ENCODE measurements around the gene S100B. TPM values are rescaled to one million over a fixed set of nuclear protein-coding genes. Genes with fewer than 3 reads are reported as not detected.

S100B gene
- total and polyA plus RNA-seq, 2 of the 8 experiments (the other 6 are each of a cell fraction or from before 2014, with no cell fraction given) = 0.36 to 0.69 TPM

GRCh38 chr21:46557919-46558392 lies 46.9 kb downstream of the S100B start (continued):
- TF ChIP-seq CHD7 (IDR thresholded peaks at IDR 0.05; ENCODE audit: insufficient replicate concordance, low read length) (no peak), CTCF (IDR thresholded peaks at IDR 0.05; ENCODE audit: control extremely low read depth in 1 of 3, insufficient read depth in 1 of 3, low read depth in 1 of 3, low read length in 3 of 3) (no peak), RBBP5 (IDR thresholded peaks at IDR 0.05; ENCODE audit: borderline replicate concordance, low read depth, low read length) (no peak), POLR2A (IDR thresholded peaks at IDR 0.05; ENCODE audit: control extremely low read depth in 1 of 2, low read depth in 2 of 2, low read length in 2 of 2) (no peak), TCF12 (IDR thresholded peaks at IDR 0.05; ENCODE audit: low read depth, low read length) (no peak), SIRT6 (IDR thresholded peaks at IDR 0.05; ENCODE audit: low read length) (no peak), SP2 (IDR thresholded peaks at IDR 0.05; ENCODE audit: low read length) (no peak), MAX (IDR thresholded peaks at IDR 0.05) (no peak), BRCA1 (IDR thresholded peaks at IDR 0.05; ENCODE audit: low read depth, low read length) (no peak), CBX8 (IDR thresholded peaks at IDR 0.05; ENCODE audit: borderline replicate concordance, low read depth, low read length) (no peak)

Measured in H1 (cell line).